GDM1 (cell line): Measurements from ENCODE around the gene NREP.
"Not testable (repeated sequence)": the region's sequence is repeated elsewhere in the genome, so short reads cannot be mapped to it uniquely, and the experiment has no call there.

Experiments used
- DNase-seq: peaks from one replicate; lab custom pipeline; 2025; lab: John Stamatoyannopoulos, UW

Gene NREP

GRCh38 chr5:111739416-111739815, 17.6 kb downstream of the NREP start:
- DNase-seq = no peak

- DNase-seq = no peak
These were observed 18.9 kb downstream of the NREP start for GRCh38 chr5:111738118-111738517.

- DNase-seq = no peak
These were observed 19.3 kb downstream of the NREP start for GRCh38 chr5:111737716-111738115.

- DNase-seq = no peak
These were observed 21.3 kb downstream of the NREP start for GRCh38 chr5:111735583-111736270.

GRCh38 chr5:111734597-111734996, 22.4 kb downstream of the NREP start:
- DNase-seq = no peak

GRCh38 chr5:111734013-111734412, 23.0 kb downstream of the NREP start:
- no peak for DNase-seq

GRCh38 chr5:111733571-111733970, 23.4 kb downstream of the NREP start:
- DNase-seq = no peak

- no peak for DNase-seq
These were observed 25.4 kb downstream of the NREP start for GRCh38 chr5:111731638-111732037.

GRCh38 chr5:111730659-111731382, 26.2 kb downstream of the NREP start:
- no peak for DNase-seq

GRCh38 chr5:111728941-111729340, 28.1 kb downstream of the NREP start:
- DNase-seq = no peak

GRCh38 chr5:111726986-111727385, 30.0 kb downstream of the NREP start:
- no peak for DNase-seq

- DNase-seq = no peak
These were observed 34.9 kb downstream of the NREP start for GRCh38 chr5:111722140-111722539.

- no peak for DNase-seq
These were observed 36.6 kb downstream of the NREP start for GRCh38 chr5:111720333-111720890.

- no peak for DNase-seq
These were observed 37.2 kb downstream of the NREP start for GRCh38 chr5:111719773-111720172.

- DNase-seq = not testable (repeated sequence)
These were observed 40.2 kb downstream of the NREP start for GRCh38 chr5:111716789-111717188.

- DNase-seq = no peak
These were observed 49.3 kb downstream of the NREP start for GRCh38 chr5:111707630-111708164.

- no peak for DNase-seq
These were observed 50.6 kb downstream of the NREP start for GRCh38 chr5:111706345-111706744.

- no peak for DNase-seq
These were observed 52.4 kb downstream of the NREP start for GRCh38 chr5:111704452-111705085.

GRCh38 chr5:111703662-111704061, 53.3 kb downstream of the NREP start:
- DNase-seq = peak; percentile 29

GRCh38 chr5:111699976-111700375, 57.0 kb downstream of the NREP start:
- DNase-seq = no peak

- DNase-seq = no peak
These were observed 57.7 kb downstream of the NREP start for GRCh38 chr5:111699324-111699723.

- no peak for DNase-seq
These were observed 58.9 kb downstream of the NREP start for GRCh38 chr5:111697881-111698757.
